HG03045 (cell line): ENCODE results near the gene AGR3.
"Not testable (repeated sequence)": the region's sequence is repeated elsewhere in the genome, so short reads cannot be mapped to it uniquely, and the experiment has no call there.

Experiments
- ATAC-seq: cut with Tn5 transposase; IDR thresholded peaks from one replicate; pipeline ENCODE4 v1.9.1; 2021; ENCODE audit warnings: mild to moderate bottlenecking, moderate library complexity; ENCODE audit not compliant: unreplicated experiment

Gene AGR3

DNA sequence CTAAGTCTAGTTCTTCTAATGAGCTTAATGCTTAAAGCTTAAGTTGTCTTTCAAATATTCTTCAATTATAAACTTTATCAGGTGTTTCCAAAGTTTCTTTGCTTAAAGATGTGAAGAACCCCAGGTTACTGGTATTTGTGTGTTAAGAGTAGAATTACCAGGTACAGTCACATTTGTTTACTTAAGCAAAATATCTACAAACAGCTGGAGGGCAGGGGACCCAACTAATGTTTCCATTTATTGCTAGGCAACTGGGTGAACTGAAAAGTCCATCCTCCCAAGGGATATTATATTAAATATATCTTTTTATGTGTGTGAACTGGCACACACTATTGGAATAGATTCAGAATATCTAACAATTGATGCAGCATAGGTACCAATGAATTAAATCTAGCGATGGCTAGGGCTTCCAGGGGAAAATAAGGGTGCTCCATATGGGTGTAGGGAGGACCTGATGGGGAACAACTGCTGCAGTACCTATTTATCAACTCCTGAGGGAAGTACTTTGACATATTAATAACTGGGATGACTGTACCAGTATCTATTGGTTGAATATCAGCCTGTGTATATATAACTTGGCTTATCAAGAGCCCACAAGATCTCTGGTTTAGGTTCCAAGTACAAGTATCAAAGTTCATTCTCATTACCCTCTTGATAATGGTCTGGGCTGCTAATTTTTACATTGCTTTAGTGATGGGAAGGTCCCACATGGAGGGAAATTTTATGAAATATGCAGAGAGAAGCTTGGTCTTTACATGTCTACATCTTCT, 10.3 kb upstream of the AGR3 start:
- ATAC-seq: no peak

GRCh38 chr7:16891338-16891737, 9.6 kb upstream of the AGR3 start:
- no peak for ATAC-seq

GRCh38 chr7:16889851-16890415, 8.2 kb upstream of the AGR3 start:
- no peak for ATAC-seq

DNA sequence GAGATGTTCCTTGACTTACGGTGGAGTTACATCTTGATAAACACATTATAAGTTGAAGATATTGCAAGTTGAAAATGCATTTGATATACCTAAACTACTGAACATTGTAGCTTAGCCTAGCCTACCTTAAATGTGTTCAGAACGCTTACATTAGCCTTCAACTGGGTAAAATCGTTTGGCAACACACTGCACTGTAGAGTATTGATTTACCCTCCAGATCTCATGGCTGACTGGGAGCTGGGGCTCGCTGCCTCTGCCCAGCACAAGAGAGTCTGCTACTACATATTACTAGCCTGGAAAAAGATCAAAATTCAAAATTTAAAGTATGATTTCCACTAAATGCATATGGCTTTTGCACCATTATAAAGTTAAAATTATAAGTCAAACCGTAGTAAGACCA, 7.5 kb upstream of the AGR3 start:
- no peak for ATAC-seq

- ATAC-seq: no peak
These were observed 2.1 kb upstream of the AGR3 start for GRCh38 chr7:16883918-16884317.

DNA sequence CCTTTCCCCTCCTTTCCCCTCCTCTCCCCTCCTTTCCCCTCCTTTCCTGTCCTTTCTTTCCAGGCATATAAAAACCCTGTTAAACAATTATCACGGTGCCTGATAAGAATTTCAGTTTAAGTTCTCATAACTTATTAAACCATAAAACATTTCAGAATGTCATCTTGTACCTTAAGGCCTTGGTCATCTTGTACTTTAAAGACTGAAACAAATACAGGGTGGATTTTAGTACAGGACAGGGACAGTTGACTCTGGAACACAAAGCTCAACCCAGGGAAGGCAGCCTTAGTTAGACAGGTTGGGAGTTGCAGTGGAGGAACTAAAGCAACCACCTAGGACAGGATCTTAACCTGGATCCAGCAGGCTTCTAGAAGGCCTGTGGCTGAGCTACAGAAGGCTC, 1.2 kb downstream of the AGR3 start:
- no peak for ATAC-seq

DNA sequence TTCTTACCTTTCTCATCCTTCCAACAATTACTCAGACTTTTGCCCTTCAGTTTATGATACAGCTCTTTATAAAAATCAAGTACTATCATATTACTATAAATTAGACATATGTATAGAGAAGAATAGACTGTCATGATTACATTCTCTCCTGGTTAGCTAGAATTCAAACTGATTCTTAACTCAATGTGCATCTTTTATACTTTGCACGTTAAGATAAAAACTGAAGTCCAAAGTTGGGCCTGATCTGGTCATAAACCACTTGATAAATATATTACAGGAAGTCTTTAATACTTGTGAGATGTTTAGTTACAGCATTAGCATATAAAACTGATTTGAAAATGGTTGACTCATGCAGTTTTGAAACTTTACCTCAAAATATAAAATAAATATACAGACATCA, 2.6 kb downstream of the AGR3 start:
- ATAC-seq: no peak

- ATAC-seq: no peak
These were observed 5.9 kb downstream of the AGR3 start for GRCh38 chr7:16875861-16876260.

GRCh38 chr7:16874066-16874465, 7.7 kb downstream of the AGR3 start:
- ATAC-seq: no peak

- no peak for ATAC-seq
These were observed 14.5 kb downstream of the AGR3 start for GRCh38 chr7:16867328-16867727.

DNA sequence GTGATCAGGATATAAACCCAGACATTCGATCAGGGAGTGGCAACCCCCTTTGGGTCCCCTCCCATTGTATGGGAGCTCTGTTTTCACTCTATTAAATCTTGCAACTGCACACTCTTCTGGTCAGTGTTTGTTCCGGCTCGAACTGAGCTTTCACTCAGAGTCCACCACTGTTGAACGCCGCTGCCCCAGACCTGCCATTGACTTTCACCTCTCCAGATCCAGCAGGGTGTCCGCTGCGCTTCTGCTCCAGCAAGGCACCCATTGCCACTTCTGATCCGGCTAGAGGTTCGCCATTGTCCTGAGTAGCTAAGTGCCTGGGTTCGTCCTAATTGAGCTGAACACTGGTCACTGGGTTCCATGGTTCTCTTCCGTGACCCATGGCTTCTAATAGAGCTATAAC, 28.6 kb downstream of the AGR3 start:
- ATAC-seq: not testable (repeated sequence)

DNA sequence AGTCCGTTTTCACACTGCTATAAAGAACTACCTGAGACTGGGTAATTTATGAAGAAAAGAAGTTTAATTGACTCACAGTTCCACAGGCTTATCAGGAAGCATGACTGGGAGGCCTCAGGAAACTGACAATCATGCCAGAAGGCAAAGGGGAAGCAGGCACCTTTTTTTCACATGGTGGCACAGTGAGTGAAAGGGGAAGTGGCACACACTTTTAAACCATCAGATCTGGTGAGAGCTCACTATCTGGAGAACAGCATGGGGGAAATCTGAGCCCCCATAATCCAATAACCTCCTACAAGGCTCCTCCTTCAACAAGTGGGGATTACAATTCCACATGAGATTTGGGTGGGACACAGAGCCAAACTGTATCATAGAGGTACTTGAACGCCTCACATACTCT, 30.0 kb downstream of the AGR3 start:
- ATAC-seq: no peak

DNA sequence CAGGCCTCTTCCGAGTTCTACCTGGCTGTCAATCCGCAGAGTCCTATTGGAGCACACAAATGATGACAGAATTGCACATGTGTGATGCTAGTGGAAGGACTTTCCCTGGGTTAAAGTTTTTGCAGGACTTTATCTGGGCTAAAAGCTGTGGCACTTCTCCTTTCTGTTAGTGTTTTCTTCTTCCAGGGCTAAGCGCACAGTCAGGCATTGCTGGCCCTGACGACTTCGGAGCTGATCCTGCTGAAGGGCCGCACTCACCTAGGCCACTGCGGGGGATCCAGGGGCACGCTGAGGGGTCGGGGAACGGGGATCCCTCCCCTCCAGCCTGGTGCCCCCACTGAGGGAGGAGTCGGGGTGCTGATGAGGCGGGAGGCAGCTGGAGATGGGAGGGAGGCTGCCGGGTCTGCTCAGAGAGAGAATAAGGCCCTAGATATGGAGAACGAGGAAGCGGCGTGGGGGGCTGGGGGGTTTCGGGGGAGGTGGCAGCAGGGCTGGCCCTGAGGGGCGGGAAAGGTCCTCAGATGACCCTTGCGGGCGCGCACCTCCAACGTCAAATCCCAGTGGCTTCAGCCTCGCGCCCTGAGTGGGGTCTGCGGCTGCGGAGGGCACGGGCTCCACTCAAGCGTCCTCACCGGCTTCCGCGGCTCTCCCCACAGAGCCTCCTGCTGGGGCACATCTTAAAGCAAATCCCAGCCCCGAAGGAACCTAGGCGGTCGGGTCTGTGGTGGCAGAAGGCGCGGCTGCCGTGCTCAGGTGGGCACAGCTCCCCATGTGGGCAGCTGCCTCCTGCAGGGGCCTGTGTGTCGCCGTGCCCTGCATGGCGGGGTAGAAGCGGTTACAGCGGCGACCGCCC, 30.9 kb downstream of the AGR3 start:
- ATAC-seq: no peak

- ATAC-seq: no peak
These were observed 32.3 kb downstream of the AGR3 start for GRCh38 chr7:16849296-16850148.

DNA sequence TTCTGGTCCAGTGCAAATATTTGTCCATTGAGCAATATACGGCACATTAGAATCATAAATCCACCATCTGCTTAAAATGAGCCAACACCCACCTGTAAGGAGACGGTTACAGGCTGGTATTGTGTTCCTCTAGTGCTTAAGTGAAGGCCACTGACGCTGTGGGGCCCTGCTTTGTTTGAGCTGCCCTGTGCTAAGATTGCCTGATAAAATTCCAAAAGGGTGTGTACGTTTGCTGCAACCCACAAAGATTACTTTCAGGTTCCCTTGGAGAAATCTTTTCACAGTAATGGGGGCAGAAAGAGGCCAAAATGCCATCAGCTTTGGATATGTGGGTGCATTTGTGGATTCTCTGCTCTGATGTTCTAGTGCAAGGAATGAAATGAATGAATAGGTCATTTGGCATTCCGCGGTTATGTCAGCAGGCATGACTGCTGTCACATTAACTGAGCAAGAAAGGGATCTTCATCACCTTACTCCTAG, 34.4 kb downstream of the AGR3 start:
- ATAC-seq: no peak

GRCh38 chr7:16846601-16847165, 35.1 kb downstream of the AGR3 start:
- ATAC-seq: no peak

DNA sequence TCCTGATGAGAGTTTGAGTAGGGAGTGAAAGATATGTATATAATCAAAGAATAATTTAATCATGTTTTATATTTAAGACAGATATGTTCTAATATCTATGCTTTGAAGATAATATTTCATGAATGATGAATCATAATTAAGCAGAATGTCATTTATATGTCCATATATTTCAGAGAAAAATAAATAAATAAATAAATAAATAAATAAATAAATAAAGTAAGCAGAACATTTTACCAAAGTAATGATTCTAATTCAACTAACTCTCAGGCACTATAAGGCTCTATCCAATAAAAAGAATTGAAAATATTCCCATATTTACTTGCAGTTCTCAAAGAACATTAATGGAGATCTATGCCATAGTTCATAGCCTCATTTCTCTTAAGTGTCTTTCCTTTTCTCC, 36.0 kb downstream of the AGR3 start:
- ATAC-seq: no peak

GRCh38 chr7:16841681-16842080, 40.1 kb downstream of the AGR3 start:
- no peak for ATAC-seq

GRCh38 chr7:16840094-16840493, 41.7 kb downstream of the AGR3 start:
- no peak for ATAC-seq

GRCh38 chr7:16839646-16840045, 42.1 kb downstream of the AGR3 start:
- ATAC-seq: no peak

GRCh38 chr7:16838891-16839290, 42.9 kb downstream of the AGR3 start:
- ATAC-seq: no peak
